ENCODE results near the gene TBPL1.
"Not testable (repeated sequence)": the region's sequence is repeated elsewhere in the genome, so short reads cannot be mapped to it uniquely, and the experiment has no call there.

The TBPL1 gene

DNA sequence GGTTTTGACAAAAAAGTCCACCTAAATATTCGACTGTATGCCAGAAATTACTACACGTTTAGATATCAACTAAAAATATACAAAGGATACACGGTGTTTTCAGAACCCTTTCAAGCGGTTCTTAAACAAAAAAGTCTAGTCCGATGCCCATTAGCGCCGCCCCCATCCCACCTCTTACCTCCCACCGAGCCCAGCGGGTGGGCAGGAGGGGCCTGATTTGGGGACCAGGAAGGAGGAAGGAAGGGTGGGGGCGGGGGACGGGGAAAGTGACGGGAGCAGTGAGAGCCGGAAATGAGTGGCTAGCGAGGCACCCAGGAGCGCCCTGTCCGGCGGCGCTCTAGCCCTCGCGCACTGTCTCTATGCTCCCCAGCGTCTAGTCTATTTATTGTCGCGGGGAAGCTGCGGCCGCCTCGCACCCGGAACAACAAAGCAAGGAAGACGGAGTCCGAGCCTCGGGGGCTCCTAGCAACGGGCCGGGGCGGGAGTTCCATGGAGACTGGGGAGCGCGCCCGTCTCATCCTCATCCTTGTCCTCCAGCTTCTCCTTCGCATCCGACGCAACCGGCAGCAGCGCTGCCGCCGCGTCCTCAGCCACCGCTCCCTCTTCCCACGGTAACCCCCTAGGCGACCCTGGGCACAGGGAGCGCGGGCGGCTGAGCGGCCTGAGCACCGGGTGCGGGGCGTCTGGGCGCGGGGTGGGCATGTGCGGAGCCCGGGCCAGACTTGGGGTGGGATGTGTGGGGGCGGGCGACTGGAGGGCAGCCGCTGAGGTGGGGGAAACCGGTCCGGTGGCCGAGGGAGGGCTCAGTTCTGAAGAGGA lies at the start of gene TBPL1:
TSS of gene TBPL1 (plus strand) at position 410 of the 819 bp plus-strand sequence. CDS start 26,902 bp downstream, outside the sequence.
- DNase-seq (ENCODE audit: low spot score) = peak; percentile 91

DNA sequence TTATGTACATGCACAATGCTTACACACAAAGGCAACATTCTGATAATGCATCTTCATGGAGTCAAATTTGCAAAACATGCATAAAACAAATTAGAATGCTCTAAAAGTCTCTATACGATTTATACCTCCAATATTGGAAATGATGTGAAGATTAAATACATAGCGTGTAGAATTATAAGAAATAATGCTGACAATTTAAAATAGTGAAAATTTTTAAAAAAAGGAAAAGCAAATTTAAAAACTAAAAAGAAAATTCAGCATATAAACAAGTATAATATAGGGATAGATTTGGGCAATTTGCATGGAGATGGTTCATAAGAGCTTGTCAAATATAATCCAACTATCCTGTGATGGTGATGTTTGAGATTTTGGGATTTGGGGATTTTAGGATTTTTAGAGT lies 49.2 kb upstream of the TBPL1 start:
- no peak for DNase-seq (ENCODE audit: low spot score)

DNA sequence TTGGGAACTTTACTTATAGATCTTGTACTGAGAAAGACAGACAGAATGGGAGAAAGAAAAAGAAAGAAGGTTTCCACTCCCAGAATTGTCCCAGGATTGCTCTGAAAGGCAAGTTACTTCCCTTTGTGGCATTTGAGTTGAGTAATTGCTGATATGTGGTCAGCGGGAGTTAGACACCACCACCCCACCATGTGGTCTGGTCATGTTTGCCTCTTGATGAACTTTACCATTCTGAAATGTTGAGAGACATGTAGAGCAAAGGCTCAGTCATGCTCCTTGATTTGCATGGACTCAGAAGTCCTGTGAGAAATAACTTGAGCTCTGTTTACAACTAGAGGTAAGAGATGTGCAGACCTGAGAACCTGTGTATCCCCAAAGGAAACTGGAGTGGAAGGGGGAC lies 47.0 kb upstream of the TBPL1 start:
- DNase-seq (ENCODE audit: low spot score) = no peak

DNA sequence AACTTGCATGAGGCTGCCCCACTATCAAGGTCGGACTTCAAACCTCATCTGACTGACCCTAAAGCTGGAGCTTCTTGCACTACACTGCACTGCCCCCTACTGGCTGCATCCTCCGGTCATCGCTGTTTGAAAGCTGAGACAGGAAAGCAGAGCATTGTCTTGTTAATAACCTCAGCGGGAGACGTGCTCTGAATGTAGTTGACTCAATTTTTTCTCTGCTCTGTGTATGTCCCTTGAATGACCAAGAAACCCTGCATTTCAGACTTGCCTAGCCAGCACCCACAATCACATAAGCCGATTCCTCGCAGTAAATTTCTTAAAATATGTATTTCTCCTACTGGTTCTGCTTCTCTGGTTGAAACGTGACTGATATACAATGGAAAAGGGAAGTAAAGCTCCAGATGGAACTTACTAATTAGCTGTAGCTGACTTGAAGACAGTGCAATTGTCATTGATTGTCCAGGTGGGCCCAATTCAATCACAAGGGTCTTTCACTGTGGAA lies 36.3 kb upstream of the TBPL1 start:
- DNase-seq (ENCODE audit: low spot score) = peak; percentile 36

DNA sequence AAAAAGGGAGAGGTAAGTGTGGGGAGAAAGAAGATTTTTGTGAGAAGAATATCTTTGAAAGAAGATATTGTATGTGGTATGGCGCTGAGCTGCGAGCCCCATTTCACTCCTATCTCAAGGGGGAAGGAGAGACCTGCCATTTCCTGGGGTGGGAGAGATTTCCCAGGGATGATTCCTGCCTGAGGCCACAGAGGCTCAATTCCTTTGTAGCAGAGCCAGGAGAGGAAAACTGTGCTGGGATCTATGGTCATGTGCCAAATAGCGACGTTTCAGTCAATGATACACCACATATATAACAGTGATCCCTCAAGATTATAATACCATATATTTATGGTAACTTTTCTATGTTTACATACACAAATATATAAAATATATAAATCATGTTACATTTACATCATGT lies 35.2 kb upstream of the TBPL1 start:
- no peak for DNase-seq (ENCODE audit: low spot score)

DNA sequence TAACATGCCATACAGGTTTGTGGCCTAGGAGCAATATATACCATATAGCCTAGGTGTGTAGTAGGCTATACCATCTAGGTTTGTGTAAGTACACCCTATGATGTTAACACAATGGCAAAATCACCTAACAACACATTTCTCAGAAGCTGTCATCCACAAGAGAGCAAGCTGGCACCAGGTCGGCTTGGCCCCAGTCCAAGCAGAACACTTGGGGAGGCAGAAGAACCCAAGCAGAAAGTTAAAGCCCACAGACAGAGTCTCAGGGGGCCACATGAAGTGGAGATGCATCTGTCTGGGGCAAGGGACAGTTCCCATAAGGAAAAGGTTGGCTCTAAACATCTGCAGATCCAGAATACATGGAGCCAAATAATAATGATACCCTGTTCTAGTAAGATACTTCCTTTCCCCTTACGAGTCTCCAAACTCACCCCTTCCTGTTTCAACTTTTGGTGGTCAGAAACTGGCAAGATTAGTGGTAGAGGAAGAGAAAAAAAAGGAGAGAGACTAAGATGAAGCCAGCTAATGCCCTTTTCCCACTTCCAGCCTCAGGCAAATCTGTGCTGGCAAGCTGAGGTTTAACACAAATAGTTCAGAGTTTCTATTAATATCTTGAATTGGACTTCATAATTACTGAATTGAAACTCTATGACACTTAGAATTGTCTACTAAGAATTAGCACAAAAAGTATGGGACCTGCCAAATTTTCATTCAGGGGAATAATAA lies 34.7 kb upstream of the TBPL1 start:
- no peak for DNase-seq (ENCODE audit: low spot score)

DNA sequence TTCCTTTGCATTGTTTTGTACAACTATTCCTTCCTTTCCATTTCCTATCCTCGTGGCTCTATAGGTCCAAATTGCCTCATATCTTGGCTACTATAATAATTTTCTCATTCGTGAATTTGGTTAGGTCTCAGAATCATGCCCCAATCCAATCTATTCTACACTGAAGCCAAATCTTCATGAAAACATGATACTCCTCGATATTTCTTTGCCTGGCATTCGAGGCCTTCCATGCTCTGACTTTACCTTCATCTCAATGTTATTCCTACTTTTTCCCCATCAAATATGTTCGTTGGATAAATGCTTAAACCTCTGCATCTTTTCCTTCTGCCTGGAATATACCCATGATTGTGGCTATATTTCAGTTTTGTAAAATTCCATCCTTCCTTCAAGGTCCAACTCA lies 33.7 kb upstream of the TBPL1 start:
- no peak for DNase-seq (ENCODE audit: low spot score)

GRCh38 chr6:133921249-133921859 lies 31.7 kb upstream of the TBPL1 start:
- peak; percentile 67 for DNase-seq (ENCODE audit: low spot score)

DNA sequence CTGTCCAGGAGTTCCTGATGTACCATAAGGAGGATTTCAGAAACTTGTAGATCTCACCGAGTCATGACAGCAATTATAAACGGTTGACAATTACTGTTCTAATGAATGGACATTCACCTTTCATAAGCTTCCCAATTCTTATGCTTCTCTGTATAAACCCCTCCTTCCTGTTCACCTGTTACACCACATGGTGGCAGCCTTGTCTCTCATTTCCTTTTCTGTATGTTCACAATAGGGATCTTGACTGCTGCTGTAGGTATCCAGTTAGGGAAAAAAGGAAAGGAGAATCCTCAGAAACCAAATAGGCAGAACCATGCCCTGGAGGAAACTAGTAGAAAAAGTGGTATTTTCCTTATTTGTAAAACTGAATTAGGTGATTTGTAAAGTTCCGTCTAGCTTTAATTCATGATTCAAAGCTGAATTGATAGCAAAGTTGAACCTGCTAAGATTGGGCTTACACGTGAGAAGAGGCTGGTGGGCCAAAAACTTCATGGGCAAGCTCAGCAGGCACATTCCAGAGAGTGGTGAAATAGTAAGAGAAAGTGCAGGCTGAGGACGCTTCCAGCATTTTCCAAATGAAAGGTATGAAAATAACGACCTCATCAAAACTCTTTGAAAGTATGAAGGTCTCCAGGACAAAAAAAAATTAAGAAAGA lies 29.0 kb upstream of the TBPL1 start:
- DNase-seq (ENCODE audit: low spot score) = peak; percentile 52

- not testable (repeated sequence) for DNase-seq (ENCODE audit: low spot score)
Measured at GRCh38 chr6:133931221-133931620, 21.8 kb upstream of the TBPL1 start.

DNA sequence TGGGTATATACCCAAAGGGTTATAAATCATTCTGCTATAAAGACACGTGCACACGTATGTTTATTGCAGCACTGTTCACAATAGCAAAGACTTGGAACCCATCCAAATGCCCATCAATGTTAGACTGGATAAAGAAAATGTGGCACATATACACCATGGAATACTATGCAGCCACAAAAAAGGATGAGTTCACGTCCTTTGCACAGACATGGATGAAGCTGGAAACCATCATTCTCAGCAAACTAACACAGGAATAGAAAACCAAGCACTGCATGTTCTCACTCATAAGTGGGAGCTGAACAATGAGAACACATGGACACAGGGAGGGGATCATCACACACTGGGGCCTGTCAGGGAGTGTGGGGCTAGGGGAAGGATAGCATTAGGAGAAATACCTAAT lies 16.7 kb upstream of the TBPL1 start:
- DNase-seq (ENCODE audit: low spot score) = not testable (repeated sequence)

- DNase-seq (ENCODE audit: low spot score) = no peak
Measured at GRCh38 chr6:133937909-133938308, 15.1 kb upstream of the TBPL1 start.

- no peak for DNase-seq (ENCODE audit: low spot score)
Measured at GRCh38 chr6:133938533-133938932, 14.5 kb upstream of the TBPL1 start.

DNA sequence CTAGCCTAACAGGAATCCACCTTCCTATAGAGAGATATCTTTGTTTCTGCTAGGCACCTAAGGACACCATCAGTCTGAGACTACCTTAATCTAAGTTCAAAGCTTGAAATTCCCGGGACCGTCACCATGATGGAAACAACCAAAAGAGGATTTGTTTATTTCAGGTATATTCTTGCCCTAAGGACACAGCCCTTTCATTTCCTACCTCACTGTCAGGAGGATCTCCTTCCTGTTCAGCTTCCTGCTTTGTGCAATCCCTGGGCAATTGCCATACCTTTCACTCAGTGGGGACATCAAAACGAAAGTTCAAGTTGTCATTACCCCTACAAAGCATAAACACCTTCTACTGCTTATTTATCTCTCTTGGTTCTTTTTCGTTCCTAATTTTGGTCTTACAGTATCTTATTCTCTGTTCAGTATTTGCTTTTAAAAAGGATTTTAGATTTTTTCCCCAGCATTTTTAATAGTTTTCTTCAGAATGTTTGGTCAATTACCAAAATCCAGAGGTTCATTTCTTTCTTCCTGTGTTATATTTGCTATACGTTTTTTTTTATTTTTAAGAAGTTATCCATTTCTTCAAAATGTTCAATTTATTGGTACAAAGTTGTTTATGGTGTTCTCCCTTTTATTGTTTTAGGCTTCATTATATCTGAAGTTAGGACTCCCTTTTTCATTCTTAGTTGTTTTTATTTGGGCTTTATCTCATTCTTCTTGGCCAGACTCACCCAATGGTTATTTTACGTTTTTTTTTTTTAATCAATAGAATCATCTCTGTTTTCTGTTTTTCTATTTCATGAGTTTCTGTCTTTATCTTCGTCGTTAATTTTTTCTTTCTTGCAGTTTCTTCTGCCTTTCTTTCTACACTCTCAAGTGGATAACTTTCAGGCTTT lies 13.0 kb upstream of the TBPL1 start:
- no peak for DNase-seq (ENCODE audit: low spot score)

GRCh38 chr6:133945158-133945557 lies 7.9 kb upstream of the TBPL1 start:
- no peak for DNase-seq (ENCODE audit: low spot score)

- no peak for DNase-seq (ENCODE audit: low spot score)
Measured at GRCh38 chr6:133947302-133947900, 5.6 kb upstream of the TBPL1 start.

GRCh38 chr6:133948472-133948871 lies 4.6 kb upstream of the TBPL1 start:
- no peak for DNase-seq (ENCODE audit: low spot score)

DNA sequence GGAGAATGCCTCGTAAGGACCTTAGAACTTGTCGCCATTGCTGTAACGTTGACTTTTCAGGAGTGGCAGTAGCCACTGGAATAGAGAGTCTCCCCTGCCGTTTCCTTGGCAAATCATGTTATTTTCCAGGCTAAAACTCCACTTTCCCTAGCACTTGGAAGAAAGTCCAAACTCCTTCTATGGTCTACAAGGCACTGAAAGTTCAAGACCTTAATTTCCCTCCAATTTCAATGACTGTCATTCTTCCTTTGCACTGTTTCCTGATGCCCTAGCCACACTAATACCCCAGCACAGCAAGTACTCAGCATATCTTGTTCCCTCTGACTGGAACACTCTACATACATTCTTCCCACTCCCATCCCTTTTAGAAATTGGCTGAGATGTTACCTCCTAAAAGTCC lies 1.8 kb upstream of the TBPL1 start:
- no peak for DNase-seq (ENCODE audit: low spot score)

GRCh38 chr6:133951881-133952814 lies 876 bp upstream of the TBPL1 start:
- peak; percentile 79 for DNase-seq (ENCODE audit: low spot score)

Measured in germinal center (tissue), 1 donor.